KMS-11 (cell line): ENCODE results near the gene LINS1.

ENCODE experiments used
- H2AFZ ChIP-seq: fragments of 200-600 bp; sonication (generic); 2 replicates; pipeline ENCODE4 v1.6.1; 2016; ENCODE audit warnings: antibody characterized with exemption, mixed run types, low read depth
- H3K27ac ChIP-seq: fragments of 200-600 bp; sonication (generic); 2 replicates; pipeline ENCODE4 v1.6.1; 2016; ENCODE audit warnings: mild to moderate bottlenecking, mixed run types
- H3K27me3 ChIP-seq: fragments of 200-600 bp; sonication (generic); 2 replicates; pipeline ENCODE4 v1.6.1; 2017; ENCODE audit warnings: mild to moderate bottlenecking, low read depth, mixed run types, moderate library complexity; ENCODE audit not compliant: insufficient read depth
- H3K36me3 ChIP-seq: fragments of 200-600 bp; sonication (generic); 2 replicates; pipeline ENCODE4 v1.6.1; 2017; ENCODE audit warnings: mild to moderate bottlenecking, mixed run types; ENCODE audit not compliant: insufficient read depth
- H3K4me1 ChIP-seq: fragments of 200-600 bp; sonication (generic); 2 replicates; pipeline ENCODE4 v1.6.1; 2016; ENCODE audit warnings: mild to moderate bottlenecking, low read depth, mixed run types; ENCODE audit not compliant: poor library complexity, severe bottlenecking
- H3K4me2 ChIP-seq: fragments of 200-600 bp; sonication (generic); 2 replicates; pipeline ENCODE4 v1.7.0; 2016; ENCODE audit warnings: mild to moderate bottlenecking, mixed run types
- H3K4me3 ChIP-seq: fragments of 200-600 bp; sonication (generic); IDR thresholded peaks from 2 replicates; pipeline ENCODE4 v1.6.1; 2017; ENCODE audit warnings: low read depth, low read length, mixed read lengths; ENCODE audit not compliant: insufficient read depth
- H3K79me2 ChIP-seq: fragments of 200-600 bp; sonication (generic); 2 replicates; pipeline ENCODE4 v1.6.1; 2016; ENCODE audit warnings: low read depth, mixed run types; ENCODE audit not compliant: insufficient read depth
- H3K9ac ChIP-seq: fragments of 200-600 bp; sonication (generic); 2 replicates; pipeline ENCODE4 v1.6.1; 2016; ENCODE audit warnings: mild to moderate bottlenecking, mixed run types
- H4K20me1 ChIP-seq: fragments of 200-600 bp; sonication (generic); 2 replicates; pipeline ENCODE4 v1.6.1; 2016; ENCODE audit warnings: mild to moderate bottlenecking, mixed run types; ENCODE audit not compliant: insufficient read depth
- TF ChIP-seq, protein P1 (sequence below): fragments of 200-600 bp; sonication (generic); conservative IDR thresholded peaks from 2 replicates; pipeline ENCODE4 v1.6.1; 2017; ENCODE audit warnings: low read depth, mild to moderate bottlenecking, antibody characterized with exemption, low read length, moderate library complexity, mixed read lengths

LINS1 gene

DNA sequence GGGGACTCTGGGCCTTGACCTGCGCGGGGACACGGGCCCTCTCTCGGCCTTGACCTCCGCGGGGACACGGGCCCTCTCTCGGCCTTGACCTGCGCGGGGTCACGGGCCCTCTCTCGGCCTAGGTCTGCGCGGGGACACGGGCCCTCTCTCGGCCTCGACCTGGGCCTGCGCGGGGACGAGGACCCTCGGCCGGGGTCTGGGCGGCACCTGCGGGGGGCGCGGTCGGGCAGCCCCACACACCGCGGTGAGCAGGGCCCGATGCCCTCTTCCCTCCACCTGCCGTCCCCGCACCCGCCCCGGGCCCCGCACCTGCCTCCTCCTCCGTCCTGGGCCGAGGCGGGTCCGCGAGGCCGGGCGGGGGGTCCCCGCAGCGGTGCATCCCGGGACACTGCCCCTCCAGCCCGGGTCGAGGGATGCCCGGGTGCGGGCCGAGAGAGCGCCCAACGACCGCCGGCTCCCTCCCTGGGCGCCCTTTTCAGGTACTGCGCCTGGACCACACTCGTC is 57.6 kb downstream of the LINS1 start:
- Histone ChIP-seq H3K4me3 (no peak overlapping the region), H3K79me2 (no peaks in the 10 kb centered on the region), H3K9ac (no peak overlapping the region), H3K4me1 (no peaks in the 10 kb centered on the region), H2AFZ (no peak overlapping the region), H3K4me2 (no peak overlapping the region), H3K27me3 (no peaks in the 10 kb centered on the region), H3K36me3 (no peaks in the 10 kb centered on the region), H4K20me1 (no peaks in the 10 kb centered on the region), H3K27ac (no peak overlapping the region)
- TF ChIP-seq, protein P1, sequence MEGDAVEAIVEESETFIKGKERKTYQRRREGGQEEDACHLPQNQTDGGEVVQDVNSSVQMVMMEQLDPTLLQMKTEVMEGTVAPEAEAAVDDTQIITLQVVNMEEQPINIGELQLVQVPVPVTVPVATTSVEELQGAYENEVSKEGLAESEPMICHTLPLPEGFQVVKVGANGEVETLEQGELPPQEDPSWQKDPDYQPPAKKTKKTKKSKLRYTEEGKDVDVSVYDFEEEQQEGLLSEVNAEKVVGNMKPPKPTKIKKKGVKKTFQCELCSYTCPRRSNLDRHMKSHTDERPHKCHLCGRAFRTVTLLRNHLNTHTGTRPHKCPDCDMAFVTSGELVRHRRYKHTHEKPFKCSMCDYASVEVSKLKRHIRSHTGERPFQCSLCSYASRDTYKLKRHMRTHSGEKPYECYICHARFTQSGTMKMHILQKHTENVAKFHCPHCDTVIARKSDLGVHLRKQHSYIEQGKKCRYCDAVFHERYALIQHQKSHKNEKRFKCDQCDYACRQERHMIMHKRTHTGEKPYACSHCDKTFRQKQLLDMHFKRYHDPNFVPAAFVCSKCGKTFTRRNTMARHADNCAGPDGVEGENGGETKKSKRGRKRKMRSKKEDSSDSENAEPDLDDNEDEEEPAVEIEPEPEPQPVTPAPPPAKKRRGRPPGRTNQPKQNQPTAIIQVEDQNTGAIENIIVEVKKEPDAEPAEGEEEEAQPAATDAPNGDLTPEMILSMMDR: no peak

DNA sequence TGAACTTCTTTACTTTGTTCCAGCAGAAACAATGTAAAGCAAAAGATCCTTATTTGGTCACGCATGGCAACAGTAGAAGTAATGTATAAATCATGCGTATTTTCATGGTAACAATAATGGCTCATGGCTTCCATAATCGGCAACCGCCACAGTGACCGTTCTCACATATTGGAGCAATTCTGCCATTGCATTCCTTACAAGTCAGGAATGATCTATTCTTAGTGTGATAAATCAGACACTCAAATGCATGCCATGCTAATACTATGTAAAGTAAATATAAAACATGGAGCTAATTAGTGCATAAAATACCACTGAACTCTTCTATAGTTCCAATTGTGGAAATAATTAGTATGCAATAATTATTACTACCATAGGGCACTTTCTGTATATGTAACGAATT is 59.7 kb downstream of the LINS1 start:
- no peaks in the 10 kb centered on the region for H4K20me1 ChIP-seq
- H3K4me2 ChIP-seq: no peak overlapping the region
- no peaks in the 10 kb centered on the region for H3K4me1 ChIP-seq
- no peak overlapping the region for H3K4me3 ChIP-seq
- no peak overlapping the region for H3K27ac ChIP-seq
- no peak overlapping the region for H3K9ac ChIP-seq
- no peaks in the 10 kb centered on the region for H3K79me2 ChIP-seq
- no peaks in the 10 kb centered on the region for H3K27me3 ChIP-seq
- H2AFZ ChIP-seq: no peak overlapping the region
- TF ChIP-seq, protein P1: no peak
- H3K36me3 ChIP-seq: no peaks in the 10 kb centered on the region

DNA sequence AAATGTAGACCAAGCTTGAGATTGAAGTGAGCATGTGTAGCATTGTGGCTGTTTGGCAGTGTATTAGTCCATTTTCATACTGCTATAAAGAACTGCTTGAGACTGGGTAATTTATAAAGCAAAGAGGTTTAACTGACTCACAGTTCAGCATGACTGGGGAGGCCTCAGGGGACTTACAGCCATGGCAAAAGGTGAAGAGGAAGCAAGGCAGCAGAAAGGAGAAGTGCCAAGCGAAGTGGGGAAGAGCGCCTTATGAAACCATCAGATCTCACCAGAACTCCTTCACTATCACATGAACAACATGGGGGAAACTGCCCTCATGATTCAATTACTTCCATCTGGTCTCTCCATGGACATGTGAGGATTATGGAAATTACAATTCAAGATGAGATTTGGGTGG is 64.7 kb downstream of the LINS1 start:
- Histone ChIP-seq H3K4me3 (no peak overlapping the region), H3K4me1 (no peaks in the 10 kb centered on the region), H3K27me3 (no peaks in the 10 kb centered on the region), H3K4me2 (no peak overlapping the region), H3K9ac (no peak overlapping the region), H3K27ac (no peak overlapping the region), H4K20me1 (no peaks in the 10 kb centered on the region), H2AFZ (no peak overlapping the region), H3K79me2 (no peaks in the 10 kb centered on the region), H3K36me3 (no peaks in the 10 kb centered on the region)
- TF ChIP-seq, protein P1: no peak

DNA sequence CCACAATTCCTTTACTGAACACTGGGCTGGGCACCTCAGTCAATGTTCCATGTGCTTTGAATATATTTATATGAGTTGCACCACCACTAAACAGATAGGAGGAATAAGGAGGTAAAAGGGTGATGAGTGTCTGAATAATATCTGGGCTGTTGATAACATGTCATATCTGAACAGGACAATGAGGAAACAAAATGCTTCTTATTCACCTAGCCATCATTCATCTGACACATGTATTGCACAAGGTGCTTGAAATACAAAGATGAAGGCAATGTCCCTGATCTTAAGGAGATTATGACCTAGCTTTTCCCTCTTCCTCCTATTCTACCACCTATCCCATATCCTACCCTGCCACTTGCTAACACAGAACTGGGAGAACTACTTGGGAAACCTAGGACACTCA is 65.3 kb downstream of the LINS1 start:
- TF ChIP-seq, protein P1: no peak

DNA sequence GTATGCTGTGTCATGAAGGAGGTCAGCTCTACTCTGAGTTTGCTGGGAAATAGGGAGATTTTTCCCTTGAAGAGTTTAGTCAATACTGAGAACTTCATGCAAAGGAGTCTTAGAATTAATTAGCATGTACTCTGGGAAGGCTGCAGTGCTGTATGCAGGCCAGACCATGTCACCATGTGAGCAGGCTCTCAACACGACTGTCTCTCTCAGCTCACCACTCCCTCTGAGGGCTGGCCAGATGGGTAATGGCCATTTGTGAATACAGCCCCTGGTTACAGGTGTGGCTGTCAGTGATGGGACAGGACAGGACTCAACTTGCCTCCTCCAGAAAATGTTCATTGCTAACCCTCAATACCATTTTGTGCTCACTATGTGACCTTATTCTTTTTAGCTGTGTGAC is 68.1 kb downstream of the LINS1 start:
- Histone ChIP-seq H3K36me3 (no peaks in the 10 kb centered on the region), H3K27me3 (no peaks in the 10 kb centered on the region), H4K20me1 (no peaks in the 10 kb centered on the region), H2AFZ (no peak overlapping the region), H3K9ac (no peak overlapping the region), H3K4me2 (no peak overlapping the region), H3K4me3 (no peak overlapping the region), H3K27ac (no peak overlapping the region), H3K4me1 (no peaks in the 10 kb centered on the region), H3K79me2 (no peaks in the 10 kb centered on the region)
- TF ChIP-seq, protein P1: no peak

More for the DNA sequence above, 65.3 kb downstream of the LINS1 start:
- Histone ChIP-seq H3K36me3 (no peaks in the 10 kb centered on the region), H3K27ac (no peak overlapping the region), H4K20me1 (no peaks in the 10 kb centered on the region), H3K9ac (no peak overlapping the region), H3K27me3 (no peaks in the 10 kb centered on the region), H3K4me2 (no peak overlapping the region), H3K4me3 (no peak overlapping the region), H3K4me1 (no peaks in the 10 kb centered on the region), H3K79me2 (no peaks in the 10 kb centered on the region), H2AFZ (no peak overlapping the region)
